Ecto neural progenitor cell (in vitro differentiated cells): ENCODE data around the gene DPH6.

ENCODE experiments used
- DNase-seq: peaks from one replicate; pipeline ENCODE4 v3.0.0-alpha.2; 2018; ENCODE audit warnings: low spot score

DPH6 gene

DNA sequence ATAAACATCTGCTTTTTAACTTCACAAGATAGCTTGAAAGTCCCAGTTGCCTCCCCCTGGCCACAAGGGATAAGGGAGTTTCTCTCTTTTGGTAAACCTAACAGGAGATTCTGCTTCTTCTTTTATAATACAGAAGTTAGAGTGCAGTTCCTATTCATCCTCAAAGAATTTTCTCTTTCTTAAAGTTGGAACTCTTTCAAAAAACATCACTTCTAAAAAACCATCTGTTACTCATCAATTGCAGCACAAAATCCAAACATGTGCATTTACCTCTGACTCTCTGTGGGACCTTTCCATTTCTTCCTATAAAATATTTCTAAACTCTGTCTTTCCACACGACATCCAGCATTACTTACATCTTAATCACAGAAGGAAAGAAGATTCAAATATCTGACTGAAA is 5.1 kb downstream of the DPH6 start:
- no peak for DNase-seq

DNA sequence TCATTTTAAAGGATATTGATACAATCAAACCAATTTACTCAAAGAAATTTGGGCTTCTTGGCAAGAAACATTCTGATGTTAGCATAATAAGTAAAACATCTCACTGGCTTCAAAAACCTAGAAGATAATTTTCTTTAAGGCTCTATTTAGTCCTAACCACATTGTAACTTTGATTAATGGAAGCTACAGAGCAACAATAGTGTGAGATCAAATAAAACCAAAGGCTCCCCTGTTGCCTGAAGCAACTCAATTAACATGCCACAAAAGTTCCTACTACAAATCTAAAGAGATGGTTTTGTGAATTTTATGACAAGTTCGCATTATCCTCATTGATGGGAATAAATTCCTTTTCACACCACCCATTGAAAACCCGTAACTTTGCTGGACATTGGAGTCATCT is 5.9 kb downstream of the DPH6 start:
- no peak for DNase-seq

DNA sequence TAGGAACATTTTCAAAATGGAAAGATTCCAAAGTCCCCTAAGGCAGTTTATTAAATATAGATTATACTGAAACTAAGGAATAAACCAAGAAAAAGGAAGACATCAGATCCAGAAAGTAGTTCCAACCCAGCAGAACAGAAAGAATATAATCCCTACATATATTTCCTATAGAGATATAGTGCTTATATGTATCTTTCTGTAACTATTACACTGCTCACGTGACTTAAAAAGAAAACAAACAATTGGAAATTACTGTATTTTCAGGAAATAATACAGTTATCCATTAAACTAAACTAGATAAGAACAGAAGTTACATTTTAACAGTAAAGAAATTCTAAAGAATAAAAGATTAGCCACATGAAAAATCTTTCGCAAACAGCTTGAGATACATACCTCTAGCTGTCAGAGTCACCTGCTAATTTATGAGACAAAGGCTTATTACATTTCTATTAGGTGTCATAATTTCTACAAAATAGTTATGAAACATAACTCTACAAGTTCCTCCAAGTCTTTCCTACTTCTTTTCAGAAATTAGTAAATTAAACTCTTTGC is 10.5 kb downstream of the DPH6 start:
- no peak for DNase-seq

GRCh38 chr15:35533130-35534110 is 12.5 kb downstream of the DPH6 start:
- no peak for DNase-seq

DNA sequence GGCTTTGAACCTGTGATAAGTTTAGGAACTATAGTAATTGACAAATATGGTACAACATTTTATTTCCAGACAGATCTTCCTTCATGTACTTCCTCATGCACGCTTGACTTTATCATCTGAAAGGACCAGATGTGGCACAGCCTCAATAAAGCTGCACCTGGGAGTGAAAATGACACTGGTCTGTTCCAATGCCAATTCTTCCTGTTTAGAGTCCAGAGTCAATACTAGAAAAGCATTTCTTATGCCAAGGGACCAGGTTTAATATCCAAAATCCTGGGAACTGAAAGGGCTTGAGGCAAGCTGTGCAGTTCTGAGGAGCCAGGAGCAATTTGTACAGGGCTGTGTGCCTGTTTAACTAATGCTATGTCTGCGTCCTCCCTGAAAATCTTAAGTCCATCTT is 15.3 kb downstream of the DPH6 start:
- no peak for DNase-seq

GRCh38 chr15:35529784-35530183 is 16.2 kb downstream of the DPH6 start:
- no peak for DNase-seq

- no peak for DNase-seq
These were observed 23.9 kb downstream of the DPH6 start for GRCh38 chr15:35522061-35522460.

DNA sequence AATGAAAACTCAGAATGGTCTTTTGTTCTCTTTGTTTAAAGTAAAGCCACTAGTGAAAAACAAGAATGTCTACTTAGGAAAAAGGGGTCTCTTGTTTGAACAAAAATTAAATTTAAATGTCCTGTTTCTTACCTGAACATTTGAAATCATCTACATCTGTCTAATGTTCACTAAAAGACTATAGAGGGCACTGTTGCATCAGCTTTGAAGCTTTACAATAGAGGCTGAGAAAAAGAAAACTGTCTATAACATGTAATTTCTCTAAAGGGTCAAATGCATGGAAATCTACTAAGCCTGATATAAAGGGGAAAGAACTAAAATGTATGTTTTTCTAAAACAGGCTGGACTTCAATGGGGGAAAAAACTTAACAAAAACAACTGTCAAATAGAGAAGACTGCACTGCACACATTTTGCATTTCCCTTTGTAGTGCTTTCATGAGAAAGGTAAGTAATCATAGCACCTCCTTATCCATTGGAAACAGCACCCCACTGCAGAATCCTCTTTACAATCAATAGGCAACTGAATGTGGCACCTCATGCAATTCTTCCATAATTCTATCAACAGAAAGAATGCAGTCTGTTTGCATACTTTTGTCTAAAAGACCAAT is 26.3 kb downstream of the DPH6 start:
- DNase-seq = no peak

- no peak for DNase-seq
These were observed 26.9 kb downstream of the DPH6 start for GRCh38 chr15:35519052-35519451.

DNA sequence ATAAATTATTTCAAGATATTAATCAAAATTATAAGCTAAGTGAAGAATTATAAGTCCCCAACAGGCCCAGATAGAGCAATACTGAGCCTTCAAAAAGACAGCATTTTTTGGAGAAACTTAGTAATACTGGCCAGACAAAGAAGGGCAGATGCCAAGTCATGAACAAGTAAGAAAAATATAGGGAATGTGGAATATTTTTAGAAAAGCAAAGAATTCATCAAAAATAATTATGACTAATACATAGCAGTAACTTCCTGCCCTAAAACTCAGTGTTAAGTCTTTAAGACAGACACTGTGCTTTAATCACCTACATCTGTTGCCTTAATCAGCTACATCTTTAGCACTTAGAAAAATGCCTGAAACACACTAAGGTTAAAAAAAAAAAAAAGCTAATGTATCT is 31.2 kb downstream of the DPH6 start:
- no peak for DNase-seq

DNA sequence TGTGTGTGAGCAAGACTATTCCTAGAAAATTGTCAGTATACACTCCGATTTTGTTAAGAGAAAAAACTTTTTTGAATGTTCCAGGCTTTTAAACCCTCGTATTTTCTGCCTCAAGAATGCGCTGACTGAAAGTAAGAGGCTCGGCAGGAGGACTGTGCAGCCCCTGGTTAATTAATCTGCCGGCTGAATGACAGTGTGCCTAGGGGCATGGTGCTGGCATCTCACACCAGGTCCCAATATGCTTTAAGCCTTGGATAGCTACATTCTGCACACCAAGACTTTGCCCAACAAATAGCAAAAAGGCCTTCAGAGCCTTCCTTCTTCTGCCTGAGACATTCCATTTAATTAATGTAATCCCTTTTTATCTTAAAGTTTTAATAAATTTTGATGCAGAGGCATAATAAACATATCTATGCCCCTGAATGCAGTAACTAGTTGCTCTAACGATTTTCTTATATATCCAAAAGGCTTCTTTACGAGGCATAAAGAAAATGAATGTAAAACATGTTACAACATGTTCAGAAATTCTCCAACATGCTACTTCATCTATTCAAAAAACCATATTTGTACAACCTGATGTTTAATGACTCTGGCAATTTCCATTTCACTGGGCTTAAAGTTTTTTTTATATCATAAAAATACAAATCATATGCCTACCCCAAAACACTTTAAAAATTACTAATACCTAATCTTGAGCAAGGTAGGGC is 37.9 kb downstream of the DPH6 start:
- DNase-seq = peak; percentile 47

GRCh38 chr15:35506272-35506870 is 39.6 kb downstream of the DPH6 start:
- DNase-seq = no peak

DNA sequence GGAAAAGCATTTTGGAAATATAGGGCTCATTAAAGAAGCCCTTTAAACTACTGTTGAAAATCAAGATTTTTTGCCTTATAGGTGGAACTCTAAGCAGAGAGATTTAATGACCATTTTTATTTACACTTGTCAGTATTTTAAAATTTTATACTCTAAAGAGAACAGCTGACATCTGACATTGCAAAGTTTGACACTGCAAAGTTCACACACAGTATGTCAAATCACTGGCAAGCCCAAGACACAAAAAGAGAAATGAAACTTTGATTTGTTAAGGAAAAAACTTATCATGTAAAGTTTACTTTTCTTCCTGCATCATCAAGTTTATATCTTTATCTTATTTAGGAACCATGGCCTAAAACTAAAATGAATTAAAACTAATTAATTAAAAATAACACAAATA is 40.2 kb downstream of the DPH6 start:
- no peak for DNase-seq

DNA sequence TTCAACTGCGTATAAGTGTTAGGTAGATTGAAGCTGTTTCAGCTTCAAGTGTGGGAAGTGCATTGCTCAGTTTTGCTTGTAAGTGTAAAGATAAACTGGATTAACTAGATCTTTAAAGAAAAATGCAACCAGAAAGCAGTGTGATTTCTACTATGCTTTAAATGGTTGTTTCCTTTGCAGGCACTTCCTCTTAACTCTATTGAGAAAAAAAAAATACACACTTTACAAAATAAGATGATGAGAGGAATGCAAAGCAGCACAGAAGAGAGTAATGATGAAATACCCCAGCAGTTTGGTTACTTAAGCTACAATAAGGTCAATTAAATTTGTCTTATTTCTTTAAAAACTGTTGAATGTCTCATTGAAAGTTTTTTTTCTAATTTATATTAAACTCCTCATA is 40.8 kb downstream of the DPH6 start:
- DNase-seq = no peak

DNA sequence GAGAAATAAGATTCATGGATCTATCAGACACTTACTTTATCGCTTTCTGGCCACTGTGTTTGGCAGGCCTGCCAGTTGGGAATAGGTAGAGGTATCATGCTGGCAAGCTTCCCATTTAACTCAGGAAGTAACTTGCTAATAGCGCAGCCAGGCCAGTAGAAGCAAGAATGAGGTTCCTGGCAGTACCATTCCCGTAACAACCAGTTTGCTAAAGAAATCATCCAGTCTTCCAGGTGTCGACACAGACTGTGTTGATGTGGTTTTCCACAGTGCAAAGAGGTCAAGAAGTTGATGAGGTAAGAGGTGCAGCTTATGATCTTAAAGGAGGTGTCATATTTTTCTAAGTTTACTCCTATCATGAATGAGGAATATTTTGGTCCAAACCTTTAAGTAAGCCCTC is 46.2 kb downstream of the DPH6 start:
- DNase-seq = no peak

DNA sequence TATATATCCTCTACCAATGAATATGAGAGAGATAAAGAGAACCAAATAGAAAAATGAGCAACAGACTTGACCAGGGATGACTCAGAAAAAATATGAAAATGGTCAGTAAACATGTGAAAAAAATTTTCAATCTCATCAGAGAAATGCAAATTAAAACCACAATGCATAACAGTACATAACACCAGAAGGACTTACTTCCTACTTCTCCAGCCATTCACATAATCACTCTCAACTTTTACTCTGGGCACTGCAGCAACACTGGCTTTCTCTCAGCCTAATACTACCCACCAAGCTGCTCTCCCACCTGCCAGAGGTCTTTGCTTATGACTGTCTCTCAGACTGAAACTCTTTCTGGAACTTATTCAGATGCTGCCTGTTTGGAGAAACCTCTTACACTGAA is 49.4 kb downstream of the DPH6 start:
- DNase-seq = no peak

- no peak for DNase-seq
These were observed 50.9 kb downstream of the DPH6 start for GRCh38 chr15:35495080-35495479.

DNA sequence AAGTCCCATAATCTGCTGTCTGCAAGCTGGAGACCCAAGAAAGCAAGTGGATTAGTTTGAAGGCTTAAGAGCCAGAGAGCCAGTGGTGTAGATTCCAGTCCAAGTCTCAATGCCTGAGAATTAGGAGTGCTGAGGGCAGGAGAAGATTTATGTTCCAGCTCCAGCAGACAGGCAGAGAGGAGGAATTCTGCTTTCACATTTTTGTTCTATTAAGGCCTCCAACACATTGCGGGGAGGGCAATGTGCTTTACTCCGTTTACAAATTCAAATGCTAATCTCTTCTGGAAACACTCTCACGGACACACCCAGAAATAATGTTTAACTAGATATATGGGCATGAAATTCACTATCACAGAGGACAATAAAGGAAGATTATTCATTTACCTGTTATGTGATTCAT is 54.0 kb downstream of the DPH6 start:
- no peak for DNase-seq

GRCh38 chr15:35491173-35491572 is 54.8 kb downstream of the DPH6 start:
- DNase-seq = no peak

GRCh38 chr15:35490511-35490910 is 55.5 kb downstream of the DPH6 start:
- DNase-seq = no peak

DNA sequence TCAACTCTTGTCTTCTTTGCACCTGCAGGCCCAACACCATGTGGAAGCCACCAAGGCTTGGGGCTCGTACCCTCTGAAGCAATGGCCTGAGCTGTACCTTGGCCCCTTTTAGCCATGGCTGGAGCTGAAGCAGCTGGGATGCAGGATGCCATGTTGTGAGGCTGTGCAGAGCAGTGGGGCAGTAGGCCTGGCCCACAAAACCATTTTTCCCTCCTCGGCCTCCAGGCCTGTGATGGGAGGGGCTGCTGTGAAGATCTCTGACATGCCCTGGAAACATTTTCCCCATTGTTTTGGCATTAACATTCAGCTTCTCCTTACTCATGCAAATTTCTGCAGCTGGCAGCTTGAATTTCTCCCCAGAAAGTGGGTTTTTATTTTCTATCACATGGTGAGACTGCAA is 58.5 kb downstream of the DPH6 start:
- no peak for DNase-seq

DNA sequence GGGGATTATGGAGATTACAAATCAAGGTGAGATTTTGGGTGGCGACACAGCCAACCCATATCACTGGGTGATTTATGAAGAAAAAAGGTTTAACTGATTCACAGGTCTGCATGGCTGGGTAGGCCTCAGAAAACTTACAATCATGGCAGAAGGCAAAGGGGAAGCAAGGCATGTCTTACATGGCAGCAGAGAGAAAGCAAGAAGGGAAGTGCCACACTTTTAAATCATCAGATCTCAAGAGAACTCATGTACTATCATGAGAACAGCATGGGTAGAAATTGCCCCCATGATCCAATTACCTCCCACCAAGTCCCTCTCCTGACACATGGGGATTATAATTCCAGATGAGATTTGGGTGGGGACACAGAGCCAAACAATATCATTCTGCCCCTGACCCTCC is 59.7 kb downstream of the DPH6 start:
- no peak for DNase-seq
